HG02840 (cell line): ENCODE measurements around the gene TRIM28.

ENCODE experiments used
- ATAC-seq: cut with Tn5 transposase; IDR thresholded peaks from one replicate; pipeline ENCODE4 v1.9.1; 2021; ENCODE audit warnings: mild to moderate bottlenecking, moderate library complexity, moderate number of reproducible peaks; ENCODE audit not compliant: unreplicated experiment, low FRiP score

The TRIM28 gene

GRCh38 chr19:58547323-58548312 is 3.8 kb downstream of the TRIM28 start:
- ATAC-seq = no peak

- ATAC-seq = no peak
Measured at GRCh38 chr19:58548859-58549663, 5.2 kb downstream of the TRIM28 start.

- no peak for ATAC-seq
Measured at GRCh38 chr19:58549664-58550361, 5.9 kb downstream of the TRIM28 start.

- ATAC-seq = no peak
Measured at GRCh38 chr19:58550362-58551122, 6.7 kb downstream of the TRIM28 start.

GRCh38 chr19:58551123-58551497 is 7.2 kb downstream of the TRIM28 start:
- no peak for ATAC-seq

- ATAC-seq = no peak
Measured at GRCh38 chr19:58551577-58552471, 8.0 kb downstream of the TRIM28 start.

GRCh38 chr19:58552655-58553054 is 8.8 kb downstream of the TRIM28 start:
- ATAC-seq = no peak

GRCh38 chr19:58553799-58554493 is 10.1 kb downstream of the TRIM28 start:
- ATAC-seq = no peak

GRCh38 chr19:58554494-58555368 is 10.9 kb downstream of the TRIM28 start, which contains the start of gene CHMP2A:
TSS of gene CHMP2A (minus strand) at chr19:58555105. CDS start at chr19:58554212, 893 bp downstream.
- peak; percentile 30 for ATAC-seq

GRCh38 chr19:58555369-58555885 is 11.6 kb downstream of the TRIM28 start:
- ATAC-seq = no peak

- ATAC-seq = no peak
Measured at GRCh38 chr19:58555920-58556621, 12.2 kb downstream of the TRIM28 start.

GRCh38 chr19:58556622-58557220 is 12.9 kb downstream of the TRIM28 start:
- no peak for ATAC-seq

GRCh38 chr19:58557221-58558065 is 13.6 kb downstream of the TRIM28 start:
- no peak for ATAC-seq

GRCh38 chr19:58558066-58558622 is 14.3 kb downstream of the TRIM28 start, which contains the start of gene UBE2M:
TSS of gene UBE2M (minus strand) at chr19:58558611. CDS start at chr19:58558381, 230 bp downstream.
- no peak for ATAC-seq
